Measurements from ENCODE around the gene TMEM45A.

GRCh38 chr3:100540791-100541334, 48.4 kb downstream of the TMEM45A start:
- TF ChIP-seq CTCF (conservative IDR thresholded peaks at IDR 0.05 in 1 of 2, IDR thresholded peaks at IDR 0.05 in 1 of 2; ENCODE audit: extremely low read depth in 1 of 2, insufficient read depth in 1 of 2, low read depth in 1 of 2, low read length in 2 of 2): no peak
- no peak for TF ChIP-seq EZH2 (IDR thresholded peaks at IDR 0.05; ENCODE audit: borderline replicate concordance, low read length)
